NCI-H345 treated with DMSO at 0.1 percent for 48 hours (cell line): ENCODE results near the gene ABCC1.
"Not testable (repeated sequence)": the region's sequence is repeated elsewhere in the genome, so short reads cannot be mapped to it uniquely, and the experiment has no call there.

Source experiments
- DNase-seq: peaks from one replicate; lab custom pipeline; 2025; ENCODE audit not compliant: unreplicated experiment; lab: John Stamatoyannopoulos, UW

ABCC1 gene

DNA sequence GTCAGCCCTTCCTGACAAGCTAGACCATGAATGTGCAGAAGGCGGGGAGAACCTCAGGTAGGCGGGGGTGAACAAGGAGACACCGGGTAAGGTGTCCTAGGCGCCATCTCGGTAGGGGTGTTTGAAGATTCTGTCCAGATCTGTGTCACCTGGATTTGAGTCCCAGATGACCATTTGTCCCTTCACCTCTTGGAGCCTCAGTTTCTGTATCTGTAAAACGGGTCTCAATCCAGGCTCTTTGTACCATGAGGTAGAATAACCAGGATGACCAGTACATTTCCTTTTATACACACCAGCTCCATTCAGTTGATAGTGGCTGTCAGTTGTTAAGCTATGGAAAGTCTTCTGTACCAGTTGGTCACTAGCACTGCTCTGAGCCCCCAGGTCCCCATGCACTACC lies 187.2 kb downstream of the ABCC1 start:
- no peak for DNase-seq

- no peak for DNase-seq
Measured at GRCh38 chr16:16137110-16137509, 187.7 kb downstream of the ABCC1 start.

GRCh38 chr16:16138034-16138635 lies 188.7 kb downstream of the ABCC1 start:
- no peak for DNase-seq

DNA sequence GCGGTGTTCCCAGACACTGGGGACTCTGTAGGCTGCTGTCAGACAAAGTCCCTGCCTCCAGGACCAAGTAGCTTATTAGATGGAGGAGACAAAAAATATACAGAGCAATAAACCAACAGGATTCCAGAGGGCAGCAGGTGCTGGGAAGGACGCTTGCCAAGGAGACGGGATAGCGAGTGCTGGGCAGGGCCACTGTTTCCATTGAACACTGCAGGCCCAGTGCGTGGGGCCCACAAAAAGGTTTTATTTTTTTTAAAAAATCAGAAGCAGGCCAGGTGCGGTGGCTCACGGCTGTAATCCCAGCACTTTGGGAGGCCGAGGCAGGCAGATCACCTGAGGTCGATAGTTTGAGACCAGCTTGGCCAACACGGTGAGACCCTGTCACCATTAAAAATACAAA lies 189.6 kb downstream of the ABCC1 start:
- no peak for DNase-seq

- no peak for DNase-seq
Measured at GRCh38 chr16:16139806-16140205, 190.4 kb downstream of the ABCC1 start.

GRCh38 chr16:16140537-16140936 lies 191.1 kb downstream of the ABCC1 start:
- no peak for DNase-seq

DNA sequence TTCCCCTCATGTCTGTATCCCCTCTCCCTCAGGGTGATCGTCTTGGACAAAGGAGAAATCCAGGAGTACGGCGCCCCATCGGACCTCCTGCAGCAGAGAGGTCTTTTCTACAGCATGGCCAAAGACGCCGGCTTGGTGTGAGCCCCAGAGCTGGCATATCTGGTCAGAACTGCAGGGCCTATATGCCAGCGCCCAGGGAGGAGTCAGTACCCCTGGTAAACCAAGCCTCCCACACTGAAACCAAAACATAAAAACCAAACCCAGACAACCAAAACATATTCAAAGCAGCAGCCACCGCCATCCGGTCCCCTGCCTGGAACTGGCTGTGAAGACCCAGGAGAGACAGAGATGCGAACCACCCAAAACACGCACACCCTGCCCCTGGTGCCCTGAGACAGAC lies 191.7 kb downstream of the ABCC1 start:
- DNase-seq = no peak

DNA sequence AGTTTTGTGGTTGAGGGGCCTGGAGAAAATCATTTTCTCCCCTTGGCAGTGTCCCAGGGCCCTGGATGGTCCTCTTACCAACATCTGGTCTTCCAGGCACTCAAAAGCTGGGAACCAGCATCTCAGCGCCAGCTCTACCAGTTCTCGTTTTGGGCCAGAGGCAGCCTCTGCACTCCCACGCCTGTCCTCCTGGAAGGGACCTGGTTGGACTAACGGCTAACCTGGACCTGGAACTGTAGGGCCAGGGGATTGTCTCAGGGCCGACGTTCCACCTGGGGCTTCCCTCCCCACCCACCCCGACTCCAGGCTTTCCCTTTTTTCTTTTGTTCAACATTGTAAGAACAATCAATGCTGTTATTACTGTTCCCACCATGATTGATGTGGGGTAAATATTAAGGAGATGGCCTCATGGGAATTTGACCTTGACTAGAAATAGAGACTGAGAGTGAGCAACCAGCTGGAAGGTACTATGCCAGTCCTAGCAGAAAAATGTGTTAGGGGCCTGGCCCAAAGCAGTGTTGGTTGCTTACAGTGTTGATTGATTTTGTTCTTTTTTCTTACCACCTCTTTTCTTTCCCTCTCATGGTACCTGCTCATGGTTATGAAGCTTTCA lies 192.5 kb downstream of the ABCC1 start:
- DNase-seq = no peak

GRCh38 chr16:16143038-16143763 lies 193.8 kb downstream of the ABCC1 start:
- no peak for DNase-seq

GRCh38 chr16:16143931-16144330 lies 194.5 kb downstream of the ABCC1 start:
- DNase-seq = no peak

GRCh38 chr16:16144416-16144815 lies 195.0 kb downstream of the ABCC1 start:
- no peak for DNase-seq

GRCh38 chr16:16145286-16145685 lies 195.9 kb downstream of the ABCC1 start:
- no peak for DNase-seq

DNA sequence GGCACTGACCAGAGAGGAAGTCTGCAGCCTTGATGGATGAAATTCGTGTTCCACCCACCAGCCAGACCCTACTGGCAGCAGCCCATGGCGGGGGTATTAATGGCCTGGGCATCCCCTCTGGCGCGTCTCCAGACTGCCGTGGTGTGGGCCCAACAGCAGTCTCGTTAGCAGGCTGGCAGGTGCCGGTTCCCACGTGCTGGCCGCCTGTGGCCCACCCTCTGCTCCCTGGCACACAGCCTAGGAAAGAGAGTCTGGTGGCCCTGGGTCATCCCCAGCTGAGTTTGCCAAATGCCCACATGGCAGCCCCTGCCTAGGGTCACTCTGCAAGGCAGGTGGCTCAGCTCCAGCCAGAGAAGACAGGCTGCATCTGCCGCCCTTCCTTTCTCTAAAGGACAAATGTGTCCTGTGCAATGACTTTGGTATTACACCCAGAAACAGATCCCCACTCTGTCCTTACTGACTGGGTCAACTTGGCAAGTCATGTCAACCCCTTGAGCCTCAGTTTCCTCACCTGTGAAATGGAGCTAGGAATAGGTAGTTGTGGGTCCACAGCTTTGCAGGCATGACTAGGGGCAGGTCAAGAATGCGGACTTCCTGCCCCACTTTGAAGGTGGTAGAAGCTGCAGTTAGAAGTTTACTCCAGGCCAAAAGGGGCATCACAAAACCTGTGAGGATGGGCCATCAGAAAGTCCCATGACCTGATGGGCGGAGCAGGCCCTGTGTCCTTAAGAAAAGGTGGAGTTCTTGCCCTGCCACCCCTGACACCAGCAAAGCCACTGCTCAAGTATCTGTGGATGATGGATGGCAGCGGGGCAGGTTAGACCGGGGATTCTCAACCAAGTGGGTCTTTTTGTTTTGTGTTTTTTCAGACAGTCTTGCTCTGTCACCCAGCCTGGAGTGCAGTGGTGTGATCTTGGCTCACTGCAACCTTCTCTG lies 197.2 kb downstream of the ABCC1 start:
- no peak for DNase-seq

GRCh38 chr16:16147316-16147999 lies 198.0 kb downstream of the ABCC1 start:
- DNase-seq = no peak

DNA sequence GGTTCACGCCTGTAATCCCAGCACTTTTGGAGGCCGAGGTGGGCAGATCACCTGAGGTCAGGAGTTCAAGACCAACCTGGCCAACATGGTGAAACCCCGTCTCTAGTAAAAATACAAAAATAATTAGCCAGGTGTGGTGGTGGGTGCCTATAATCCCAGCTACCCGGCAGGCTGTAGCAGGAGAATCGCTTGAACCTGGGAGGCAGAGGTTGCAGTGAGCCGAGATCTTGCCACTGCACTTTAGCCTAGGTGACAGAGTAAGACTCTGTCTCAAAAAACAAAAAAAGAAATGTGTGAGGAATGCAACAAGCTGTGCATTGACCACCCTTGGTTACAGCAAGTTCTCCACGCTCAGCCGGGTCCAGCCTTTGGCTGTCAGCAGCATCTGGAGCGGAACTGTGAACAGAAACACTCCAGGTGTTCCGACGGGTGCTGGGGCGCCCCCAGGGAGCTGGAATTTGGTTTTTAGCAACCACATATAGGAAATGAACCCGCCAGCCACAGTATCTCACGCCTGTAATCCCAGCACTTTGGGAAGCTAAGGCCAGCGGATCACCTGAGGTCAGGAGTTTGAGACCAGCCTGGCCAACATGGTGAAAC lies 198.7 kb downstream of the ABCC1 start:
- not testable (repeated sequence) for DNase-seq

- no peak for DNase-seq
Measured at GRCh38 chr16:16148755-16149154, 199.3 kb downstream of the ABCC1 start.

DNA sequence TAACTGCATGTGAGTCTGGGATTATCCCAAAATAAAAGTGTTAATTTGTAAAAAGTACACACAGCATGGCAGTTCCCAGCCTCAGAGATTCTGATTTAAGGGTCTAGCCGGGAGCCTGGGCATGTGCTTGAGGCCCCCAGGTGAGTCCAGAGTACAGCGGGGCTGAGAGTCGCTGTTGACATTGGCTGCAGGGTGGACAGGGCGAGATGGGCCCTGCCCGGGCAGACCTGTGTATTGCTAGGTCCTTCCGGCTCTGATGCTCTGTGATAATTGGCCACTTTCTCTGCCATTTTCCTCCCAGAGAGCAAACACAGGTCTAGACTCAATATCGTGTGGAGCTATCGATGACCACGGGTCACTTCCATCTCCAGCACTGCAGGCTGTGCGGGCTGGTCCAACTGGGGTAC lies 200.3 kb downstream of the ABCC1 start:
- no peak for DNase-seq

GRCh38 chr16:16150117-16150877 lies 200.9 kb downstream of the ABCC1 start:
- DNase-seq = no peak

DNA sequence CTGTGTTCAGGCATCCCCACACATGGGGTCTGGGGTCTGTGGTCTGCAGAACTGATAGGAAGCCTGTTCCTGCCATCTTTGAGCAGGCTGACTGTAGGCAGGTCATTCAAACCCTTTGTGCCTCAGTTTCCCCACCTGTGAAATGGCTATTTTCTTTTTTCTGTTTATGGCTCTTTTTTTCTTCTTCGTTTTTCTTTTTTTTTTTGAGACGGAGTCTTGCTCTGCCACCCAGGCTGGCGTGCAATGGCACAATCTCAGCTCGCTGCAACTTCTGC lies 201.4 kb downstream of the ABCC1 start:
- no peak for DNase-seq

DNA sequence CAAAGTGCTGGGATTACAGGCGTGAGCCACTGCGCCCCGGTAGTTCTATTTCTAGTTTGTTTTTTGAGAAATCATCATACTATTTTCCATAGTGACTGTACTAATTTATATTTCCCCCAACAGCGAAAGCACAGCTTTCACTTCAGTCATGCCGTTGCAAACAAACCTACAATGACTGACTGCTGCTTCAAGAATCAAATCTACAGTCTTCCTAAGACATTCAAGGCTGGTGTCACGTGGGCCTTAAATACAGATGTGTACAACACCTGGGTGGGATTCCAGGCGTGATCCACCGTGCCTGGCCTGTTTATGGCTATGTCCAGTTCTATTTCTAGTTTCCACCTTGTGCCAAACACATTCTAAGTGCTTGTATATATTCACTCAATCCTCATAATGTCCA lies 201.9 kb downstream of the ABCC1 start:
- DNase-seq = no peak
